ENCODE measurements around the gene COL5A1. TPM values are rescaled to one million over a fixed set of nuclear protein-coding genes. Genes with fewer than 3 reads are reported as not detected.

The COL5A1 gene
- total and polyA plus RNA-seq, 4 donors: 12.2 to 169 (median 65.4) TPM

DNA sequence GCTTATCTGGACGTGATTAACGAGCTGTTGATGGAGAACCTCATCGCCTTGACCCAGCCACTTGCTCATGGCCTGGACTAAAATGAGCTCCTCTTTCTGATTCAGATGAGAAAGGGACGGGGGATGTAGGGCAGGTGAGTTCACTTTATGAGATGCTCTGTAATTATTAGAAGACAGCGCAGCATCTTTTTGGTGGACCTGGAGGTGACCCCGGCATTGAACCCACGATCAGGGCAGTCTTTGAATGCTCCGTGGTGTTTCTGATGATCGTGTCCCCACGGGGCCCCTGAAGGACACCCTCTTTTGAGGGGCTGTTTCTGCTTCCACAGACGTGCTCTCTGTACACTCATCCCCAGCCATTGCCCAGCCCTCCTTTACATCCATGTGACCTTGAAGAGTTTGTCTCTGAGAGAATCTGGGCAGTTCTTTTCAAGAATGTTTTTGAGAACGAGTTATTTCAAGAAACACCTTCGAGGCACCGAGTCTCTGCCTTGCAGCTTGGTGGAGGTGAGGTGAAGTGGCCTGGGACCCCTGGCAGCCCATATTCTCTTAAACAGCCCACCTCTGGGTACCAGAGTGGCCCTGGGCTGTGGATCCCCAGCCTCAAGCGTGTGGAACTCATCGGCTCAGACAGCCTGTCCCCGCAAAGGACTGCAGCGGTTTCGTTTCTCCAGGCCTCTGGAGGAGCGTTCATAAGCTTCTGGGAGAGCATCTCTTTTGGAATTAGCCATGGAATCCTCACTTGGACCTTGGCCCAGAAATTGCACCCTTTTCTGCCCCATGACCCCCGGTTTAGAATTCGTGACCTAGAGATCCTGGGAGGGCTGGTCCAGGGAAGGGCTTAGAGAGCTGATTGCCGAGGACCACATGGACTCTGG is 50.3 kb downstream of the COL5A1 start:
- Histone ChIP-seq H3K27me3 (ENCODE audit: control insufficient read depth in 3 of 3, insufficient read depth in 3 of 3, low read length in 2 of 3) (no peaks in the 10 kb centered on the region), H3K36me3 (ENCODE audit: control insufficient read depth in 4 of 4, insufficient read depth in 4 of 4, low read length in 4 of 4) (peaks cover 0 to 18% (median 4%) of the 10 kb centered on the region in 4 donors), H3K9me3 (ENCODE audit: control insufficient read depth in 4 of 4, insufficient read depth in 3 of 4, low read length in 3 of 4) (no peaks in the 10 kb centered on the region), H3K4me3 (no peak overlapping the region), H3K27ac (ENCODE audit: low read depth in 1 of 2, low read length in 1 of 2) (no peak overlapping the region), H3K9ac (ENCODE audit: insufficient read depth in 1 of 2, low read length in 2 of 2) (no peak overlapping the region), H3K4me1 (ENCODE audit: control insufficient read depth in 5 of 5, insufficient read depth in 5 of 5, low read length in 5 of 5) (no peaks in the 10 kb centered on the region)
- TF ChIP-seq, protein P1, sequence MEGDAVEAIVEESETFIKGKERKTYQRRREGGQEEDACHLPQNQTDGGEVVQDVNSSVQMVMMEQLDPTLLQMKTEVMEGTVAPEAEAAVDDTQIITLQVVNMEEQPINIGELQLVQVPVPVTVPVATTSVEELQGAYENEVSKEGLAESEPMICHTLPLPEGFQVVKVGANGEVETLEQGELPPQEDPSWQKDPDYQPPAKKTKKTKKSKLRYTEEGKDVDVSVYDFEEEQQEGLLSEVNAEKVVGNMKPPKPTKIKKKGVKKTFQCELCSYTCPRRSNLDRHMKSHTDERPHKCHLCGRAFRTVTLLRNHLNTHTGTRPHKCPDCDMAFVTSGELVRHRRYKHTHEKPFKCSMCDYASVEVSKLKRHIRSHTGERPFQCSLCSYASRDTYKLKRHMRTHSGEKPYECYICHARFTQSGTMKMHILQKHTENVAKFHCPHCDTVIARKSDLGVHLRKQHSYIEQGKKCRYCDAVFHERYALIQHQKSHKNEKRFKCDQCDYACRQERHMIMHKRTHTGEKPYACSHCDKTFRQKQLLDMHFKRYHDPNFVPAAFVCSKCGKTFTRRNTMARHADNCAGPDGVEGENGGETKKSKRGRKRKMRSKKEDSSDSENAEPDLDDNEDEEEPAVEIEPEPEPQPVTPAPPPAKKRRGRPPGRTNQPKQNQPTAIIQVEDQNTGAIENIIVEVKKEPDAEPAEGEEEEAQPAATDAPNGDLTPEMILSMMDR (IDR thresholded peaks at IDR 0.05; ENCODE audit: control extremely low read depth, extremely low read depth): no peak
- DNase-seq: no peak
- 81 to 89% methylated on average over 23 of the region's 23 CpGs for WGBS, 2 donors
- no peak for ATAC-seq (ENCODE audit: insufficient read depth, low FRiP score)

DNA sequence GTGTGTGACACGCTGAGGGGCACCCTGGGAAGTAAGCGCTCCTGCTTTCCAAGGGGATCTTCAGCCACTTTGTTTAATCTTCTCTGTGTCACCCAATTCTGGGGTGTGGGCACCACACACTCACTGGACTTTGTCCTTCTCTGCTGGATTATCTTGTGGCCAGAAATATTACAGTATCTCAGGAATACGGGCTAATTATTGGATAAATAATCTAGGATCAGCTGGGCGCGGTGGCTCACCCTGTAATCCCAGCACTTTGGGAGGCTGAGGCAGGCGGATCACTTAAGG is 50.9 kb downstream of the COL5A1 start:
- ATAC-seq (ENCODE audit: insufficient read depth, low FRiP score) (no peak), DNase-seq (no peak)
- Histone ChIP-seq H3K9me3 (ENCODE audit: control insufficient read depth in 4 of 4, insufficient read depth in 3 of 4, low read length in 3 of 4) (no peaks in the 10 kb centered on the region), H3K27ac (ENCODE audit: low read depth in 1 of 2, low read length in 1 of 2) (no peak overlapping the region), H3K27me3 (ENCODE audit: control insufficient read depth in 3 of 3, insufficient read depth in 3 of 3, low read length in 2 of 3) (no peaks in the 10 kb centered on the region), H3K36me3 (ENCODE audit: control insufficient read depth in 4 of 4, insufficient read depth in 4 of 4, low read length in 4 of 4) (peaks cover 0 to 18% (median 4%) of the 10 kb centered on the region in 4 donors), H3K9ac (ENCODE audit: insufficient read depth in 1 of 2, low read length in 2 of 2) (no peak overlapping the region), H3K4me1 (ENCODE audit: control insufficient read depth in 5 of 5, insufficient read depth in 5 of 5, low read length in 5 of 5) (peaks cover 0 to 4% (median 0%) of the 10 kb centered on the region in 5 donors), H3K4me3 (no peak overlapping the region)
- 83 to 94% methylated on average over 6 of the region's 6 CpGs for WGBS, 2 donors
- TF ChIP-seq, protein P1 (IDR thresholded peaks at IDR 0.05; ENCODE audit: control extremely low read depth, extremely low read depth): no peak

DNA sequence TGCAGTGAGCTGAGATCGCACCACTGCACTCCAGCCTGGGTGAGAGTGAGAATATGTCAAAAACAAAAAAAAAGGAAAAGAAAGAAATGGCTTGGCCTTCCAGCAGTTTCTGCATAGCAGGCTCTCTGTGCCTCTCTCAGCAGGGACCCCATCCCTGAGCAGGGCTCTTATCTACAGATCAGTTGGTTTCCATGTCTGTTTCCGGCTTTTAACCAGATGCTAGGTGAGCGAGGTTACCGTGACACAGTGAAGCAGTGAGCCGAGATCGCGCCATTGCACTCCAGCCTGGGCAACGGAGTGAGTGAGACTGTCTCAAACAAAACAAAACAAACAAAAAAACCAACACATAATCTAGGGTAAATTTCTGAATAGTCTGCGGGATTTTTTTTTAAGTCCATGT is 51.4 kb downstream of the COL5A1 start:
- DNase-seq (no peak), ATAC-seq (ENCODE audit: insufficient read depth, low FRiP score) (no peak)
- H3K9ac ChIP-seq (ENCODE audit: insufficient read depth in 1 of 2, low read length in 2 of 2): no peak overlapping the region
- H3K4me3 ChIP-seq: no peak overlapping the region
- H3K27me3 ChIP-seq (ENCODE audit: control insufficient read depth in 3 of 3, insufficient read depth in 3 of 3, low read length in 2 of 3): no peaks in the 10 kb centered on the region
- WGBS, 2 donors: 35 to 61% methylated on average over 9 of the region's 9 CpGs
- peaks cover 0 to 18% (median 4%) of the 10 kb centered on the region in 4 donors for H3K36me3 ChIP-seq (ENCODE audit: control insufficient read depth in 4 of 4, insufficient read depth in 4 of 4, low read length in 4 of 4)
- TF ChIP-seq, protein P1 (IDR thresholded peaks at IDR 0.05; ENCODE audit: control extremely low read depth, extremely low read depth): no peak
- no peak overlapping the region for H3K27ac ChIP-seq (ENCODE audit: low read depth in 1 of 2, low read length in 1 of 2)
- peaks cover 0 to 4% (median 0%) of the 10 kb centered on the region in 5 donors for H3K4me1 ChIP-seq (ENCODE audit: control insufficient read depth in 5 of 5, insufficient read depth in 5 of 5, low read length in 5 of 5)
- no peaks in the 10 kb centered on the region for H3K9me3 ChIP-seq (ENCODE audit: control insufficient read depth in 4 of 4, insufficient read depth in 3 of 4, low read length in 3 of 4)

All from lung (tissue), 12 donors.